ENCODE results near the gene KIF11. TPM values are rescaled to one million over a fixed set of nuclear protein-coding genes. Genes with fewer than 3 reads are reported as not detected.

The KIF11 gene
- total and polyA plus RNA-seq, 9 of the 15 experiments (the other 6 are each of a cell fraction or from before 2014, with no cell fraction given), result 11.3 to 54.4 (median 29.2) TPM

DNA sequence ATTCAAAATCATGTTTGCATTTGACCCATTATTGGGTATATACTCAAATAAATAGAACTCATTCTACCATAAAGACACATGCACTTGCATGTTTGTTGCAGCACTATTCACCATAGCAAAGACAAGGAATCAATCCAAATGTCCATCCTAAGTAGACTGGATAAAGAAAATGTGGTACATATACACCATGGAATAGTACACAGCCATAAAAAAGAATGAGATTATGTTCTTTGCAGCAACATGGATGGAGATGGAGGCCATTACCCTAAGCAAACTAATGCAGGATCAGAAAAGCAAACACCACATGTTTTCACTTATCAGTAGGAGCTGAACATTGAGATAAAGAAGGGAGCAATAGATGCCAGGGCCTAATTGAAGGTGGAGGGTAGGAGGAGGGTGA is 84.8 kb downstream of the KIF11 start:
- Histone ChIP-seq H3K9me3 (replicated peaks; ENCODE audit: control insufficient read depth, insufficient read depth, low read depth, low read length) (no peaks in the 10 kb centered on the region), H3K27me3 (ENCODE audit: control insufficient read depth in 2 of 2, insufficient read depth in 2 of 2, low read length in 2 of 2) (no peaks in the 10 kb centered on the region), H3K4me1 (replicated peaks in 1 of 2; ENCODE audit: control insufficient read depth in 2 of 2, insufficient read depth in 2 of 2, low read length in 2 of 2) (no peaks in the 10 kb centered on the region; a peak in 1 of 5 replicates), H4K20me1 (replicated peaks; ENCODE audit: control insufficient read depth, insufficient read depth, low read length) (no peaks in the 10 kb centered on the region), H3K36me3 (ENCODE audit: control insufficient read depth, insufficient read depth, low read length) (no peaks in the 10 kb centered on the region), H2AFZ (ENCODE audit: low read depth, low read length) (no peak overlapping the region), H3K79me2 (ENCODE audit: control insufficient read depth, insufficient read depth, low read length) (no peaks in the 10 kb centered on the region), H3K9me1 (ENCODE audit: control insufficient read depth, insufficient read depth, low read length) (no peaks in the 10 kb centered on the region), H3K4me3 (no peak overlapping the region), H3K9ac (ENCODE audit: insufficient read depth in 1 of 2, low read depth in 2 of 2, low read length in 2 of 2) (no peak overlapping the region), H3K27ac (ENCODE audit: extremely low read depth, low read depth, low read length) (no peak overlapping the region), H3K4me2 (ENCODE audit: insufficient read depth, low read length) (no peak overlapping the region)
- ChIA-PET CTCF (ENCODE audit: low intra/inter-chr PET ratio) (no interaction called here), POLR2A (no interaction called here)
- ATAC-seq (no peak), FAIRE-seq (no peak), DNase-seq (ENCODE audit: extremely low read depth in 1 of 4, low spot score in 3 of 4) (no peak)
- intact Hi-C loops (cut with micrococcal nuclease), result no loop called here
- in situ Hi-C loops (cut with MboI), result no loop called here
- no TSS peak for BruUV-seq (replicated peaks)
- TF ChIP-seq RBM25 (IDR thresholded peaks at IDR 0.05; ENCODE audit: low read depth, low read length, severe bottlenecking) (peak; percentile 49), ZBTB11 (CRISPR knock-in tag; IDR thresholded peaks at IDR 0.05) (no peak), ZNF146 (CRISPR knock-in tag; IDR thresholded peaks at IDR 0.05; ENCODE audit: unreplicated experiment) (peak; percentile 90), ZNF407 (IDR thresholded peaks at IDR 0.05; ENCODE audit: low read depth) (no peak)

Measured in K562 (cell line).